BLaER1 (cell line): ENCODE data around the gene NPDC1.

Experiments used
- H3K27ac ChIP-seq: shearing (Covaris generic); formaldehyde crosslinking; 2 replicates; pipeline ENCODE4 v1.8.1; 2022
- H3K27me3 ChIP-seq: shearing (Covaris generic); formaldehyde crosslinking; 2 replicates; pipeline ENCODE4 v1.8.1; 2022
- H3K36me3 ChIP-seq: shearing (Covaris generic); formaldehyde crosslinking; 2 replicates; pipeline ENCODE4 v1.8.1; 2022
- H3K4me1 ChIP-seq: shearing (Covaris generic); formaldehyde crosslinking; 2 replicates; pipeline ENCODE4 v1.8.1; 2022
- H3K4me2 ChIP-seq: shearing (Covaris generic); formaldehyde crosslinking; 2 replicates; pipeline ENCODE4 v1.8.1; 2022
- H3K4me3 ChIP-seq: shearing (Covaris generic); formaldehyde crosslinking; 2 replicates; pipeline ENCODE4 v1.8.1; 2022
- H3K9ac ChIP-seq: shearing (Covaris generic); formaldehyde crosslinking; 2 replicates; pipeline ENCODE4 v1.8.1; 2022
- H3K9me3 ChIP-seq: shearing (Covaris generic); formaldehyde crosslinking; 2 replicates; pipeline ENCODE4 v1.8.1; 2022
- H4K20me1 ChIP-seq: shearing (Covaris generic); formaldehyde crosslinking; 2 replicates; pipeline ENCODE4 v1.8.1; 2022
- Cebpa-rat ChIP-seq: shearing (Covaris generic); IDR thresholded peaks from 2 replicates; pipeline ENCODE4 v1.8.1; 2022

Gene NPDC1

GRCh38 chr9:137082925-137083290 is 36.9 kb upstream of the NPDC1 start:
- Histone ChIP-seq H3K27me3 (no peaks in the 10 kb centered on the region), H3K4me1 (peaks cover 90% of the 10 kb centered on the region), H3K4me2 (peak overlapping the region; percentile 99), H4K20me1 (peaks cover 67% of the 10 kb centered on the region), H3K27ac (peak overlapping the region; percentile 63), H3K9me3 (no peaks in the 10 kb centered on the region), H3K4me3 (peak overlapping the region; percentile 45), H3K9ac (0 out of 2 replicates have a peak overlapping the region, but pooled peaks have one; percentile 30), H3K36me3 (peaks cover 38% of the 10 kb centered on the region)
- TF ChIP-seq Cebpa-rat = no peak

GRCh38 chr9:137082222-137082924 is 36.4 kb upstream of the NPDC1 start:
- Histone ChIP-seq H3K4me1 (peaks cover 84% of the 10 kb centered on the region), H3K4me2 (peak overlapping the region; percentile 99), H3K27ac (no peak overlapping the region), H3K4me3 (peak overlapping the region; percentile 45; the same call in 1 of the 2 replicates), H3K9ac (no peak overlapping the region), H4K20me1 (peaks cover 67% of the 10 kb centered on the region), H3K36me3 (peaks cover 38% of the 10 kb centered on the region), H3K27me3 (no peaks in the 10 kb centered on the region), H3K9me3 (no peaks in the 10 kb centered on the region)
- no peak for TF ChIP-seq Cebpa-rat

GRCh38 chr9:137080260-137081122 is 34.5 kb upstream of the NPDC1 start:
- H4K20me1 ChIP-seq = peaks cover 67% of the 10 kb centered on the region
- TF ChIP-seq Cebpa-rat = no peak
- H3K27ac ChIP-seq = no peak overlapping the region; the same call in 1 of the 2 replicates
- H3K4me1 ChIP-seq = peaks cover 81% of the 10 kb centered on the region
- H3K9ac ChIP-seq = peak overlapping the region; percentile 28; the same call in 1 of the 2 replicates
- H3K27me3 ChIP-seq = no peaks in the 10 kb centered on the region
- peak overlapping the region; percentile 97 for H3K4me2 ChIP-seq
- H3K36me3 ChIP-seq = peaks cover 38% of the 10 kb centered on the region
- H3K9me3 ChIP-seq = no peaks in the 10 kb centered on the region
- H3K4me3 ChIP-seq = peak overlapping the region; percentile 25; the same call in 1 of the 2 replicates

GRCh38 chr9:137079401-137079787 is 33.4 kb upstream of the NPDC1 start:
- H3K9ac ChIP-seq = peak overlapping the region; percentile 28; the same call in 1 of the 2 replicates
- no peak for TF ChIP-seq Cebpa-rat
- no peak overlapping the region; the same call in 1 of the 2 replicates for H3K4me3 ChIP-seq
- H4K20me1 ChIP-seq = peaks cover 64% of the 10 kb centered on the region
- no peaks in the 10 kb centered on the region for H3K27me3 ChIP-seq
- peak overlapping the region; percentile 97 for H3K4me2 ChIP-seq
- H3K27ac ChIP-seq = no peak overlapping the region
- peaks cover 38% of the 10 kb centered on the region for H3K36me3 ChIP-seq
- H3K9me3 ChIP-seq = no peaks in the 10 kb centered on the region
- H3K4me1 ChIP-seq = peaks cover 81% of the 10 kb centered on the region

- Histone ChIP-seq H3K36me3 (peaks cover 38% of the 10 kb centered on the region), H3K4me1 (peaks cover 81% of the 10 kb centered on the region), H3K9ac (peak overlapping the region; percentile 79), H3K27ac (no peak overlapping the region), H3K4me3 (peak overlapping the region; percentile 81), H3K9me3 (no peaks in the 10 kb centered on the region), H3K4me2 (peak overlapping the region; percentile 97), H4K20me1 (peaks cover 58% of the 10 kb centered on the region), H3K27me3 (no peaks in the 10 kb centered on the region)
- no peak for TF ChIP-seq Cebpa-rat
Measured at GRCh38 chr9:137078701-137079400, 32.9 kb upstream of the NPDC1 start.

GRCh38 chr9:137077758-137078693 is 32.0 kb upstream of the NPDC1 start:
- Histone ChIP-seq H3K27ac (peak overlapping the region; percentile 64), H3K27me3 (no peaks in the 10 kb centered on the region), H3K4me3 (peak overlapping the region; percentile 81), H3K9me3 (no peaks in the 10 kb centered on the region), H3K9ac (peak overlapping the region; percentile 79), H3K36me3 (peaks cover 38% of the 10 kb centered on the region), H3K4me1 (peaks cover 80% of the 10 kb centered on the region), H4K20me1 (peaks cover 50% of the 10 kb centered on the region), H3K4me2 (peak overlapping the region; percentile 97)
- no peak for TF ChIP-seq Cebpa-rat

- H3K27ac ChIP-seq = peak within 1 kb of the TSS; percentile 64
- peak within 1 kb of the TSS; percentile 97 for H3K4me2 ChIP-seq
- peak within 1 kb of the TSS; percentile 79 for H3K9ac ChIP-seq
- H3K4me3 ChIP-seq = peak within 1 kb of the TSS; percentile 81
- H4K20me1 ChIP-seq = peaks cover 42% of the 10 kb centered on the region
- H3K4me1 ChIP-seq = peaks cover 72% of the 10 kb centered on the region
- TF ChIP-seq Cebpa-rat = no peak
- H3K9me3 ChIP-seq = no peaks in the 10 kb centered on the region
- H3K36me3 ChIP-seq = peaks cover 34% of the 10 kb centered on the region
- H3K27me3 ChIP-seq = no peaks in the 10 kb centered on the region
Measured at GRCh38 chr9:137077010-137077747, 31.2 kb upstream of the NPDC1 start, which contains the start of gene UAP1L1. Gene UAP1L1, plus strand, starts transcription at chr9:137077517. Its CDS starts 16 bp downstream, at chr9:137077533.

GRCh38 chr9:137076636-137077009 is 30.6 kb upstream of the NPDC1 start:
- TF ChIP-seq Cebpa-rat = no peak
- Histone ChIP-seq H3K9ac (no peak overlapping the region), H3K9me3 (no peaks in the 10 kb centered on the region), H3K27me3 (no peaks in the 10 kb centered on the region), H3K4me3 (no peak overlapping the region; the same call in 1 of the 2 replicates), H4K20me1 (peaks cover 36% of the 10 kb centered on the region), H3K4me2 (peak overlapping the region; percentile 70), H3K36me3 (peaks cover 29% of the 10 kb centered on the region), H3K4me1 (peaks cover 68% of the 10 kb centered on the region), H3K27ac (no peak overlapping the region)
